GM21723 (cell line): ENCODE measurements around the gene RRP9.

Experiments
- ATAC-seq: cut with Tn5 transposase; IDR thresholded peaks from one replicate; pipeline ENCODE4 v1.9.1; 2021; ENCODE audit warnings: mild to moderate bottlenecking, moderate library complexity; ENCODE audit not compliant: unreplicated experiment

Gene RRP9

GRCh38 chr3:51971350-51971749 lies 29.6 kb upstream of the RRP9 start:
- no peak for ATAC-seq

GRCh38 chr3:51970606-51971300 lies 29.0 kb upstream of the RRP9 start:
- no peak for ATAC-seq

GRCh38 chr3:51969841-51970240 lies 28.1 kb upstream of the RRP9 start:
- ATAC-seq, result no peak

GRCh38 chr3:51968883-51969678 lies 27.4 kb upstream of the RRP9 start:
- ATAC-seq, result no peak

GRCh38 chr3:51968170-51968775 lies 26.6 kb upstream of the RRP9 start:
- no peak for ATAC-seq

- ATAC-seq, result peak; percentile 49
Observed at GRCh38 chr3:51967384-51968169, 25.9 kb upstream of the RRP9 start, which contains the start of gene PCBP4. TSS of gene PCBP4 (minus strand) at chr3:51967454. CDS start at chr3:51961240, 6,214 bp downstream.

- peak; percentile 46 for ATAC-seq
Observed at GRCh38 chr3:51966922-51967383, 25.2 kb upstream of the RRP9 start.

GRCh38 chr3:51966486-51966885 lies 24.8 kb upstream of the RRP9 start:
- ATAC-seq, result no peak

GRCh38 chr3:51966016-51966415 lies 24.3 kb upstream of the RRP9 start:
- no peak for ATAC-seq

GRCh38 chr3:51964521-51964920 lies 22.8 kb upstream of the RRP9 start:
- no peak for ATAC-seq

- no peak for ATAC-seq
Observed at GRCh38 chr3:51963951-51964451, 22.3 kb upstream of the RRP9 start.

- ATAC-seq, result no peak
Observed at GRCh38 chr3:51962854-51963530, 21.3 kb upstream of the RRP9 start.

GRCh38 chr3:51961602-51962569 lies 20.2 kb upstream of the RRP9 start:
- no peak for ATAC-seq

GRCh38 chr3:51961011-51961410 lies 19.3 kb upstream of the RRP9 start:
- no peak for ATAC-seq

- ATAC-seq, result no peak
Observed at GRCh38 chr3:51960386-51960785, 18.7 kb upstream of the RRP9 start.

- ATAC-seq, result no peak
Observed at GRCh38 chr3:51959651-51960050, 17.9 kb upstream of the RRP9 start.

GRCh38 chr3:51958603-51959521 lies 17.2 kb upstream of the RRP9 start:
- ATAC-seq, result no peak
